ENCODE results near the gene HNRNPC.

- TF ChIP-seq CTCF (conservative IDR thresholded peaks at IDR 0.05) (no peak), ZFX (IDR thresholded peaks at IDR 0.05) (no peak)
These were observed 10.1 kb downstream of the HNRNPC start for GRCh38 chr14:21258889-21259787.
